Caco-2 (cell line): Measurements from ENCODE around the gene PSMG2. TPM values are rescaled to one million over a fixed set of nuclear protein-coding genes. Genes with fewer than 3 reads are reported as not detected.
"Not testable (repeated sequence)": the region's sequence is repeated elsewhere in the genome, so short reads cannot be mapped to it uniquely, and the experiment has no call there.

Experiments
- BruUV-seq: library from RNA; stranded (reverse); fragments of 400-500 nt; replicated peaks from 2 replicates; lab custom pipeline; 2021; lab: Mats Ljungman, UMichigan
- CTCF ChIA-PET: fragments of 300-600 bp; sonication (Branson Sonifier 250); formaldehyde crosslinking; loops from one replicate; lab custom pipeline; 2022; ENCODE audit warnings: antibody characterized with exemption; lab: Charles Lee
- POLR2A ChIA-PET: fragments of 300-600 bp; sonication (Branson Sonifier 250); formaldehyde crosslinking; loops from one replicate; lab custom pipeline; 2022; ENCODE audit warnings: antibody characterized with exemption; lab: Charles Lee
- DNase-seq, 2 experiments: peaks; one replicate each; pipeline versions ENCODE4 v3.0.0 to v3.0.0-alpha.2; 2020 to 2022
- H3K27me3 ChIP-seq: replicated peaks from 2 replicates; pipeline ENCODE4 v1.6.0; 2011; ENCODE audit warnings: low read length; ENCODE audit not compliant: control insufficient read depth, insufficient read depth
- H3K36me3 ChIP-seq: 2 replicates; pipeline ENCODE4 v1.5.1; 2011; ENCODE audit warnings: low read length; ENCODE audit not compliant: control insufficient read depth, insufficient read depth
- H3K4me1 ChIP-seq: fragments of 250-450 bp; sonication (Bioruptor Pico); 2 replicates; pipeline ENCODE4 v1.5.1; 2020; ENCODE audit warnings: mild to moderate bottlenecking
- H3K4me3 ChIP-seq: 2 replicates; pipeline ENCODE4 v1.5.1; 2011; ENCODE audit warnings: low read depth, mild to moderate bottlenecking, control low read depth, low read length
- H3K9me3 ChIP-seq: fragments of 250-450 bp; sonication (Bioruptor Pico); 2 replicates; pipeline ENCODE4 v1.5.1; 2020; ENCODE audit warnings: mild to moderate bottlenecking, moderate library complexity
- H3K27ac Mint-ChIP-seq: one replicate; pipeline ENCODE4 v1.8.0; 2022; ENCODE audit warnings: mixed read lengths; ENCODE audit not compliant: unreplicated experiment
- H3K27me3 Mint-ChIP-seq: one replicate; pipeline ENCODE4 v1.8.0; 2022; ENCODE audit warnings: mixed read lengths; ENCODE audit not compliant: insufficient read depth, unreplicated experiment
- H3K36me3 Mint-ChIP-seq: one replicate; pipeline ENCODE4 v1.8.0; 2022; ENCODE audit warnings: mild to moderate bottlenecking, mixed read lengths; ENCODE audit not compliant: insufficient read depth, unreplicated experiment
- H3K4me1 Mint-ChIP-seq: one replicate; pipeline ENCODE4 v1.8.0; 2022; ENCODE audit warnings: low read depth, mixed read lengths; ENCODE audit not compliant: unreplicated experiment
- H3K4me3 Mint-ChIP-seq: one replicate; pipeline ENCODE4 v1.8.0; 2022; ENCODE audit warnings: mild to moderate bottlenecking, moderate library complexity, mixed read lengths; ENCODE audit not compliant: unreplicated experiment
- H3K9me3 Mint-ChIP-seq: one replicate; pipeline ENCODE4 v1.8.0; 2022; ENCODE audit warnings: mixed read lengths; ENCODE audit not compliant: unreplicated experiment
- CTCF ChIP-seq, 2 experiments: fragments of 200-600 bp in 1 of 2; IDR thresholded peaks; 1 replicate in 1 of 2; 2 replicates in 1 of 2; pipeline versions ENCODE4 v1.5.1 to v1.8.0; 2011 to 2022; ENCODE audit warnings: antibody characterized with exemption in 1 of 2, control low read depth in 1 of 2, inconsistent platforms in 1 of 2, low read depth in 1 of 2, low read length in 1 of 2, mild to moderate bottlenecking in 1 of 2, moderate library complexity in 1 of 2; ENCODE audit not compliant: insufficient read depth in 1 of 2, severe bottlenecking in 1 of 2, unreplicated experiment in 1 of 2
- intact Hi-C: fragments of 100-400 bp; cut with micrococcal nuclease; formaldehyde crosslinking; loops from one replicate; pipeline ENCODE4 v1.10.0; 2022; ENCODE audit not compliant: unreplicated experiment
- total RNA-seq: library from RNA; stranded (reverse); gene quantifications from 2 replicates; pipeline ENCODE4 v1.2.3, GENCODE V29; 2022

The PSMG2 gene
- total RNA-seq, 1 experiment from 2014 or later = 108 TPM

DNA sequence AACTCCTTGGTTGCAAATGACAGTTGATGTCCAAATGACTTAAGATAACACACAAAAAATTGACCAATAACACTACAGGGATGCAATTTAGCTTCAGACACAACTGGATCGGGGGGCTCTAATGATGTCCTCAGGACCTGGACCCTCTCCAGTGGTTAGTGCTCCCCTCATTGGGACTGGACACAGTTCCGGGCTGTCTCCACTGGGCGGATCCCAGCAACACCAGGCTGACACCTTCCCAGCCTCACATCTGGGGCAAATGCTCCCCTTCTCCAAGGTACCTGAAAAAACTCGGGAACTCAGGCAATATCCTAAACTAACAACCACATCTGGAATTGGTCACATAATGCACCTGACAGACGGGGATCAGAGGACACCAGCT is 48.7 kb downstream of the PSMG2 start:
- H3K27me3 Mint-ChIP-seq = no peaks in the 10 kb centered on the region
- no peak overlapping the region for H3K27ac Mint-ChIP-seq
- intact Hi-C loops = no loop called here
- DNase-seq = no peak
- Histone ChIP-seq H3K9me3 (no peaks in the 10 kb centered on the region), H3K4me3 (no peak overlapping the region), H3K27me3 (no peaks in the 10 kb centered on the region), H3K36me3 (no peaks in the 10 kb centered on the region), H3K4me1 (no peaks in the 10 kb centered on the region)
- H3K9me3 Mint-ChIP-seq = no peaks in the 10 kb centered on the region
- no peak overlapping the region for H3K4me3 Mint-ChIP-seq
- POLR2A ChIA-PET = no interaction called here
- TF ChIP-seq CTCF (IDR thresholded peaks at IDR 0.05; ENCODE audit: insufficient read depth in 1 of 2, low read depth in 1 of 2, low read length in 1 of 2, severe bottlenecking in 1 of 2, unreplicated experiment in 1 of 2) = no peak
- peaks cover 7% of the 10 kb centered on the region for H3K36me3 Mint-ChIP-seq
- CTCF ChIA-PET = no interaction called here
- no TSS peak for BruUV-seq
- no peaks in the 10 kb centered on the region for H3K4me1 Mint-ChIP-seq

GRCh38 chr18:12751891-12752290 is 49.0 kb downstream of the PSMG2 start:
- Mint-ChIP-seq H3K27ac (no peak overlapping the region), H3K27me3 (no peaks in the 10 kb centered on the region), H3K9me3 (no peaks in the 10 kb centered on the region), H3K36me3 (peaks cover 10% of the 10 kb centered on the region), H3K4me1 (no peaks in the 10 kb centered on the region), H3K4me3 (no peak overlapping the region)
- Histone ChIP-seq H3K4me1 (no peaks in the 10 kb centered on the region), H3K36me3 (no peaks in the 10 kb centered on the region), H3K4me3 (no peak overlapping the region), H3K27me3 (no peaks in the 10 kb centered on the region), H3K9me3 (no peaks in the 10 kb centered on the region)
- no peak for TF ChIP-seq CTCF (IDR thresholded peaks at IDR 0.05; ENCODE audit: insufficient read depth in 1 of 2, low read depth in 1 of 2, low read length in 1 of 2, severe bottlenecking in 1 of 2, unreplicated experiment in 1 of 2)
- BruUV-seq = no TSS peak
- no peak for DNase-seq
- ChIA-PET POLR2A (no interaction called here), CTCF (no interaction called here)
- intact Hi-C loops = no loop called here

- Histone ChIP-seq H3K4me1 (no peaks in the 10 kb centered on the region), H3K27me3 (no peaks in the 10 kb centered on the region), H3K9me3 (no peaks in the 10 kb centered on the region), H3K36me3 (no peaks in the 10 kb centered on the region), H3K4me3 (no peak overlapping the region)
- no peaks in the 10 kb centered on the region for H3K27me3 Mint-ChIP-seq
- no peak overlapping the region for H3K4me3 Mint-ChIP-seq
- peaks cover 8% of the 10 kb centered on the region for H3K36me3 Mint-ChIP-seq
- intact Hi-C loops = no loop called here
- DNase-seq = no peak
- no peak for TF ChIP-seq CTCF (IDR thresholded peaks at IDR 0.05; ENCODE audit: insufficient read depth in 1 of 2, low read depth in 1 of 2, low read length in 1 of 2, severe bottlenecking in 1 of 2, unreplicated experiment in 1 of 2)
- H3K27ac Mint-ChIP-seq = no peak overlapping the region
- no TSS peak for BruUV-seq
- peaks cover 4% of the 10 kb centered on the region for H3K9me3 Mint-ChIP-seq
- ChIA-PET POLR2A (no interaction called here), CTCF (no interaction called here)
- no peaks in the 10 kb centered on the region for H3K4me1 Mint-ChIP-seq
Measured at GRCh38 chr18:12754511-12754910, 51.7 kb downstream of the PSMG2 start.

GRCh38 chr18:12755606-12756005 is 52.8 kb downstream of the PSMG2 start:
- CTCF ChIA-PET, DNase-seq, H3K27me3 Mint-ChIP-seq, H3K4me3 ChIP-seq, H3K9me3 ChIP-seq, H3K4me1 ChIP-seq, H3K27ac Mint-ChIP-seq, H3K4me1 Mint-ChIP-seq, BruUV-seq, POLR2A ChIA-PET, H3K36me3 Mint-ChIP-seq, H3K36me3 ChIP-seq, H3K27me3 ChIP-seq, intact Hi-C loops, H3K9me3 Mint-ChIP-seq, H3K4me3 Mint-ChIP-seq: not testable (repeated sequence)

DNA sequence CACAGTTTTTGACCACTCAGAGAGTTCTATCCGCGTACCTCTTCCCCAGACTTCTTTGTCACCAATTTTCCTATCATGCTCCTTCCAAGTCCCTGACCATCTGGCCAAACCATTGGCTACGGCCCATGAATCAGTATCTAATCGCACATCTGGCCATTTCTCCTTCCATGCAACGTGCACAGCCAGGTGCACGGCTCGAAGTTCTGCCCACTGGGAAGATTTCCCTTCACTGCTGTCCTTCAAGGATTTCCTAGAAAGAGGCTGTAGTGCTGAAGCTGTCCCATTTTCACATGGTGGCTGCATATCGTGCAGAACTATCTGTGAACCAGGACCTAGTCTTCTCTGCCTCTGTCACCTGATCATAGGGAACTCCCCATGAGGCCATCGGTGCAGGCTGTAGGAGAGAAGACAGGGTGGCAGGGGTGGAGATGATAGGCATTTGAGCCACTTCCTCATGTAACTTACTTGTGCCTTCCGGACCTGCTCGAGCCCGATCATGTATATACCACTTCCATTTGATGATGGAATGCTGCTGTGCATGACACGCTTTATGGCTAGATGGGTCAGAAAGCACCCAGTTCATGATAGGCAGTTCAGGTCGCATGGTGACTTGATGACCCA is 53.9 kb downstream of the PSMG2 start:
- H3K4me3 ChIP-seq, H3K36me3 Mint-ChIP-seq, H3K27me3 ChIP-seq, H3K27me3 Mint-ChIP-seq, BruUV-seq, H3K27ac Mint-ChIP-seq, H3K4me1 Mint-ChIP-seq, H3K9me3 ChIP-seq, H3K4me3 Mint-ChIP-seq, DNase-seq, H3K36me3 ChIP-seq, H3K9me3 Mint-ChIP-seq, H3K4me1 ChIP-seq, CTCF ChIA-PET, POLR2A ChIA-PET, intact Hi-C loops: not testable (repeated sequence)
